Hepatocyte (in vitro differentiated cells): ENCODE results near the gene IL20RA. TPM values are rescaled to one million over a fixed set of nuclear protein-coding genes. Genes with fewer than 3 reads are reported as not detected.

Experiments
- DNase-seq: peaks from one replicate; pipeline ENCODE4 v3.0.0-alpha.2; 2016; ENCODE audit warnings: low spot score
- H2AFZ ChIP-seq: fragments of 200-600 bp; sonication (generic); 2 replicates; pipeline ENCODE4 v1.6.0; 2016; ENCODE audit warnings: antibody characterized with exemption, mild to moderate bottlenecking
- H3K27ac ChIP-seq: fragments of 200-600 bp; sonication (generic); 2 replicates; pipeline ENCODE4 v1.5.1; 2016; ENCODE audit warnings: mild to moderate bottlenecking
- H3K27me3 ChIP-seq: fragments of 200-600 bp; sonication (generic); 2 replicates; pipeline ENCODE4 v1.6.1; 2016
- H3K36me3 ChIP-seq: fragments of 200-600 bp; sonication (generic); replicated peaks from 2 replicates; pipeline ENCODE4 v1.5.1; 2016; ENCODE audit warnings: low read depth; ENCODE audit not compliant: insufficient read depth
- H3K4me1 ChIP-seq: fragments of 200-600 bp; sonication (generic); 2 replicates; pipeline ENCODE4 v1.5.1; 2016; ENCODE audit warnings: mild to moderate bottlenecking, moderate library complexity; ENCODE audit not compliant: insufficient read depth
- H3K4me2 ChIP-seq: fragments of 200-600 bp; sonication (generic); 2 replicates; pipeline ENCODE4 v1.6.0; 2016
- H3K4me3 ChIP-seq: fragments of 200-600 bp; sonication (generic); 2 replicates; pipeline ENCODE4 v1.5.1; 2016; ENCODE audit warnings: mild to moderate bottlenecking
- H3K79me2 ChIP-seq: fragments of 200-600 bp; sonication (generic); 2 replicates; pipeline ENCODE4 v1.6.0; 2017; ENCODE audit warnings: mild to moderate bottlenecking
- H3K9me2 ChIP-seq: fragments of 200-600 bp; sonication (generic); replicated peaks from 2 replicates; pipeline ENCODE4 v1.6.0; 2017; ENCODE audit warnings: mild to moderate bottlenecking; ENCODE audit not compliant: insufficient read depth
- H3K9me3 ChIP-seq: fragments of 200-600 bp; sonication (generic); 2 replicates; pipeline ENCODE4 v1.5.1; 2016; ENCODE audit warnings: low read depth, mild to moderate bottlenecking
- H4K20me1 ChIP-seq: fragments of 200-600 bp; sonication (generic); 2 replicates; pipeline ENCODE4 v1.6.0; 2016; ENCODE audit warnings: mild to moderate bottlenecking; ENCODE audit not compliant: insufficient read depth, poor library complexity, severe bottlenecking
- CTCF ChIP-seq: fragments of 200-600 bp; sonication (generic); IDR thresholded peaks from 2 replicates; pipeline ENCODE4 v1.5.1; 2016; ENCODE audit warnings: antibody characterized with exemption, mild to moderate bottlenecking; ENCODE audit not compliant: poor library complexity
- EZH2 ChIP-seq: fragments of 200-600 bp; sonication (generic); IDR thresholded peaks from 2 replicates; pipeline ENCODE4 v1.6.1; 2016; ENCODE audit warnings: antibody characterized with exemption, mild to moderate bottlenecking, borderline replicate concordance
- EZH2phosphoT487 ChIP-seq: fragments of 200-600 bp; sonication (generic); IDR thresholded peaks from one replicate; pipeline ENCODE4 v1.6.1; 2018; ENCODE audit warnings: antibody characterized with exemption, mild to moderate bottlenecking, low read depth, moderate library complexity; ENCODE audit not compliant: unreplicated experiment, severe bottlenecking
- WGBS: methylation state at CpG from one replicate; pipeline ENCODE4 v1.1.6; 2016; ENCODE audit warnings: low lambda C conversion rate; ENCODE audit errors: missing lambda C conversion rate; 5-methylcytosine and 5-hydroxymethylcytosine counted together
- polyA plus RNA-seq: library from polyadenylated mRNA; unstranded; fragments of >200 nt; fragmentation: Nextera tagmentation; extraction: Ambion mirVana; gene quantifications from 2 replicates; pipeline ENCODE4 v1.2.1, GENCODE V29; 2016
- total RNA-seq: library from RNA; depleted of rRNA; stranded (reverse); fragments of >200 nt; gene quantifications from 2 replicates; pipeline ENCODE4 v1.2.3, GENCODE V29; 2014

IL20RA gene
- total and polyA plus RNA-seq, 2 experiments from 2014 or later, result 0.52 to 0.63 TPM

- TF ChIP-seq EZH2phosphoT487 (no peak), EZH2 (no peak), CTCF (no peak)
- Histone ChIP-seq H3K9me2 (no peaks in the 10 kb centered on the region), H2AFZ (no peak overlapping the region), H3K4me3 (no peak overlapping the region), H3K36me3 (no peaks in the 10 kb centered on the region), H3K4me2 (no peak overlapping the region), H3K9me3 (no peaks in the 10 kb centered on the region), H3K79me2 (no peaks in the 10 kb centered on the region), H4K20me1 (no peaks in the 10 kb centered on the region), H3K27me3 (no peaks in the 10 kb centered on the region), H3K27ac (no peak overlapping the region), H3K4me1 (no peaks in the 10 kb centered on the region)
- no peak for DNase-seq
- 83% methylated on average over 1 of the region's 1 CpG for WGBS
Observed at GRCh38 chr6:137013031-137013430, 31.7 kb downstream of the IL20RA start.

GRCh38 chr6:137011406-137011805, 33.4 kb downstream of the IL20RA start:
- Histone ChIP-seq H3K4me3 (no peak overlapping the region), H3K79me2 (no peaks in the 10 kb centered on the region), H3K9me2 (no peaks in the 10 kb centered on the region), H3K4me2 (no peak overlapping the region), H3K36me3 (no peaks in the 10 kb centered on the region), H3K27me3 (no peaks in the 10 kb centered on the region), H3K27ac (no peak overlapping the region), H3K9me3 (no peaks in the 10 kb centered on the region), H2AFZ (no peak overlapping the region), H3K4me1 (no peaks in the 10 kb centered on the region), H4K20me1 (no peaks in the 10 kb centered on the region)
- WGBS, result 76% methylated on average over 2 of the region's 2 CpGs
- no peak for TF ChIP-seq CTCF
- no peak for TF ChIP-seq EZH2
- TF ChIP-seq EZH2phosphoT487, result no peak
- DNase-seq, result no peak

- H3K4me3 ChIP-seq, result no peak overlapping the region
- 90% methylated on average over 4 of the region's 4 CpGs for WGBS
- H3K27ac ChIP-seq, result no peak overlapping the region
- H3K27me3 ChIP-seq, result no peaks in the 10 kb centered on the region
- H3K79me2 ChIP-seq, result no peaks in the 10 kb centered on the region
- TF ChIP-seq EZH2phosphoT487, result no peak
- TF ChIP-seq EZH2, result no peak
- TF ChIP-seq CTCF, result no peak
- no peaks in the 10 kb centered on the region for H3K36me3 ChIP-seq
- no peaks in the 10 kb centered on the region for H4K20me1 ChIP-seq
- no peak for DNase-seq
- H3K9me3 ChIP-seq, result no peaks in the 10 kb centered on the region
- H3K4me2 ChIP-seq, result no peak overlapping the region
- H3K9me2 ChIP-seq, result no peaks in the 10 kb centered on the region
- H2AFZ ChIP-seq, result no peak overlapping the region
- H3K4me1 ChIP-seq, result no peaks in the 10 kb centered on the region
Observed at GRCh38 chr6:137010128-137010718, 34.5 kb downstream of the IL20RA start.

- no peak overlapping the region for H3K27ac ChIP-seq
- H3K36me3 ChIP-seq, result no peaks in the 10 kb centered on the region
- WGBS, result 95% methylated on average over 9 of the region's 9 CpGs
- H3K27me3 ChIP-seq, result no peaks in the 10 kb centered on the region
- no peak for DNase-seq
- H3K4me2 ChIP-seq, result no peak overlapping the region
- TF ChIP-seq EZH2, result no peak
- no peak for TF ChIP-seq CTCF
- TF ChIP-seq EZH2phosphoT487, result no peak
- H2AFZ ChIP-seq, result no peak overlapping the region
- H3K4me1 ChIP-seq, result no peaks in the 10 kb centered on the region
- no peaks in the 10 kb centered on the region for H4K20me1 ChIP-seq
- no peak overlapping the region for H3K4me3 ChIP-seq
- H3K9me3 ChIP-seq, result no peaks in the 10 kb centered on the region
- H3K79me2 ChIP-seq, result no peaks in the 10 kb centered on the region
- no peaks in the 10 kb centered on the region for H3K9me2 ChIP-seq
Observed at GRCh38 chr6:137008204-137008603, 36.6 kb downstream of the IL20RA start.
